Psoas muscle (tissue), 8 donors: Measurements from ENCODE around the gene LCOR. TPM values are rescaled to one million over a fixed set of nuclear protein-coding genes. Genes with fewer than 3 reads are reported as not detected.

Experiments used
- ATAC-seq, 4 donors: fragments of 200-7000 bp; cut with Tn5 transposase; one replicate each; pipeline ENCODE4 v1.9.1; 2020; ENCODE audit warnings: moderate library complexity in 3 of 4, mild to moderate bottlenecking in 2 of 4
- DNase-seq, 2 donors: peaks; one replicate each; pipeline ENCODE4 v3.0.0-alpha.2; 2020
- H3K27ac ChIP-seq: fragments of 200-600 bp; one replicate; pipeline ENCODE4 v1.8.0; 2022
- H3K27me3 ChIP-seq, 3 donors: fragments of 200-600 bp in 1 of 3; one replicate each; pipeline versions ENCODE4 v1.6.1 to v1.8.0; 2013 to 2022; ENCODE audit warnings: low read length in 2 of 3, mild to moderate bottlenecking in 2 of 3, moderate library complexity in 1 of 3; ENCODE audit not compliant: insufficient read depth in 3 of 3
- H3K36me3 ChIP-seq, 2 donors: fragments of 200-600 bp in 1 of 2; one replicate each; pipeline versions ENCODE4 v1.6.1 to v1.8.0; 2013 to 2022; ENCODE audit warnings: low read depth in 1 of 2, mild to moderate bottlenecking in 1 of 2, moderate library complexity in 1 of 2; ENCODE audit not compliant: insufficient read depth in 1 of 2
- H3K4me1 ChIP-seq: fragments of 200-600 bp; one replicate; pipeline ENCODE4 v1.8.0; 2022
- H3K4me3 ChIP-seq: fragments of 200-600 bp; one replicate; pipeline ENCODE4 v1.8.0; 2022; ENCODE audit warnings: mild to moderate bottlenecking
- H3K9me3 ChIP-seq: fragments of 200-600 bp; one replicate; pipeline ENCODE4 v1.8.0; 2022
- CTCF ChIP-seq: fragments of 200-600 bp; IDR thresholded peaks from one replicate; pipeline ENCODE4 v1.8.0; 2022; ENCODE audit warnings: antibody characterized with exemption
- WGBS, 3 donors: extraction: QIAGEN DNeasy Blood & Tissue Kit; methylation state at CpG; one replicate each; pipeline versions ENCODE4 v1.1.6 to v1.1.7; 2013; 5-methylcytosine and 5-hydroxymethylcytosine counted together
- intact Hi-C, 2 donors: fragments of 100-400 bp; cut with DNase I; formaldehyde crosslinking; loops; one replicate each; pipeline versions ENCODE4 v1.11.0 to v1.14.2; 2022
- polyA plus RNA-seq, 3 donors: library from polyadenylated mRNA; stranded (reverse); fragments of 200-250 nt; gene quantifications; one replicate each; pipeline ENCODE4 v1.2.3, GENCODE V29; 2013
- total RNA-seq, 4 donors: library from RNA; stranded (reverse); fragmentation: NEBNext Ultra II Directional in 2 of 4; extraction: Animal tissue kit (Norgen Biotek cat#: 25700) in 2 of 4; gene quantifications; one replicate each; pipeline versions ENCODE4 v1.2.1 to v1.2.4, GENCODE V29; 2021 to 2023
- donor health status: healthy with polysubstance abuse.
- donor health status: DM: no; HTN: no; CAD: no; lungs with moderate emphysema.
- donor health status: Bipolar disorder and iron deficiency.
- donor health status: healthy.
- donor health status: DM: yes; HTN: yes; CAD: no.
- donor health status: DM: no; HTN: no; CAD: no.
- donor health status: DM: no; HTN: no; CAD: no.
- donor health status: DM: yes; HTN: yes; CAD: no.

The LCOR gene
- total and polyA plus RNA-seq, 7 donors, result 1.7 to 30.4 (median 13.6) TPM

DNA sequence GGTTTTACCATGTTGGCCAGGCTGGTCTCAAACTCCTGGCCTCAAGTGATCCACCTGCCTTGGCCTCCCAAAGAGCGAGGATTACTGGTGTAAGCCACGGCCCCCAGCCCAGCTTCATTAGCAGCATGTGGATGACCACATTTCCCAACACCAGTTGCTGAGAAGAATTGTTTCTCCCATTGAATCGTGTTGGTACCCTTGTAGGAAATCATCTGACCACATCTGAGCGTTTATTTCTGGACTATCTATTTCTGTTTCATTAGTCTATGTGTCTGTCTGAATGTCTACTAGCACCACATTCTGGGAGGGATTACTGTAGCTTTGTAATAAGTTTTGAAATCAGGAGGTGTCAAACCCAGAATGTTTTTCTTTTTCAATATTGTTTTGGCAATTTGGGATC lies 89.6 kb downstream of the LCOR start:
- no peak for TF ChIP-seq CTCF
- peak overlapping the region; percentile 81 for H3K27ac ChIP-seq
- peak; percentile 67 to 81 (median 69) for ATAC-seq
- WGBS, 3 donors, result 44 to 51% (median 46%) methylated on average over 4 of the region's 4 CpGs
- H3K27me3 ChIP-seq, result no peaks in the 10 kb centered on the region
- H3K4me1 ChIP-seq, result peaks cover 61% of the 10 kb centered on the region
- H3K36me3 ChIP-seq, result no peaks in the 10 kb centered on the region
- H3K9me3 ChIP-seq, result no peaks in the 10 kb centered on the region
- intact Hi-C loops, result no loop called here
- no peak for DNase-seq
- H3K4me3 ChIP-seq, result no peak overlapping the region

GRCh38 chr10:96922978-96923948 lies 91.2 kb downstream of the LCOR start:
- H3K4me1 ChIP-seq, result peaks cover 48% of the 10 kb centered on the region
- peak overlapping the region; percentile 81 for H3K27ac ChIP-seq
- H3K4me3 ChIP-seq, result no peak overlapping the region
- intact Hi-C loops, result no loop called here
- no peaks in the 10 kb centered on the region for H3K9me3 ChIP-seq
- ATAC-seq, result no peak
- DNase-seq, result no peak
- no peaks in the 10 kb centered on the region for H3K36me3 ChIP-seq
- WGBS, 3 donors, result 71 to 84% (median 74%) methylated on average over 3 of the region's 3 CpGs
- no peak for TF ChIP-seq CTCF
- H3K27me3 ChIP-seq, result no peaks in the 10 kb centered on the region

DNA sequence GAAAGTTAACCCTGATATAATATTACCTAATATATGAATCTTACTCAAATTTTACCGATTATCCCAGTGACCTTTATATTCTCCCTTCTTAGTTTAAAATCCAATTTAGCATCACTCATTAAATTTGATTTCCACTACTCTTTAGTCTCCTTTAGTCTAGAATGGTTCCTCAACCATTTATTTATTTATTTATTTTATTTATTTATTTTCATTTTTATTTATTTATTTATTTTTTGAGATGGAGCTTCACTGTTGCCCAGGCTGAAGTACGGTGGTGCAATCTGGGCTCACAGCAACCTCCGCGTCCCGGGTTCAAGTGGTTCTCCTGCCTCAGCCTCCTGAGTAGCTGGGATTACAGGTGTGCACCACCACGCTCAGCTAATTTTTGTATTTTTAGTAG lies 92.8 kb downstream of the LCOR start:
- no peak overlapping the region for H3K4me3 ChIP-seq
- H3K4me1 ChIP-seq, result peaks cover 32% of the 10 kb centered on the region
- 95 to 99% (median 97%) methylated on average over 6 of the region's 6 CpGs for WGBS, 3 donors
- no peak for ATAC-seq
- no peak overlapping the region for H3K27ac ChIP-seq
- intact Hi-C loops, result no loop called here
- no peak for DNase-seq
- no peaks in the 10 kb centered on the region for H3K27me3 ChIP-seq
- no peaks in the 10 kb centered on the region for H3K36me3 ChIP-seq
- H3K9me3 ChIP-seq, result no peaks in the 10 kb centered on the region
- no peak for TF ChIP-seq CTCF

- Histone ChIP-seq H3K27ac (no peak overlapping the region), H3K9me3 (no peaks in the 10 kb centered on the region), H3K4me3 (no peak overlapping the region), H3K27me3 (no peaks in the 10 kb centered on the region), H3K4me1 (peaks cover 12% of the 10 kb centered on the region), H3K36me3 (no peaks in the 10 kb centered on the region)
- no peak for ATAC-seq
- WGBS, 3 donors, result 80 to 91% (median 82%) methylated on average over 5 of the region's 5 CpGs
- no peak for DNase-seq
- intact Hi-C loops, result no loop called here
- no peak for TF ChIP-seq CTCF
Observed at GRCh38 chr10:96930469-96930868, 98.4 kb downstream of the LCOR start.
